ENCODE results near the gene DDB1. TPM values are rescaled to one million over a fixed set of nuclear protein-coding genes. Genes with fewer than 3 reads are reported as not detected.

The DDB1 gene
- total and polyA plus RNA-seq, 2 of the 13 experiments (the other 11 are each of a cell fraction or from before 2014, with no cell fraction given) = 217 to 266 TPM

- peak overlapping the region; percentile 95 to 98 (median 96) for H3K4me3 ChIP-seq (replicated peaks in 1 of 3; ENCODE audit: insufficient read depth in 1 of 3, low read depth in 2 of 3, low read length in 3 of 3)
- peaks cover 69% of the 10 kb centered on the region for H3K4me1 ChIP-seq (ENCODE audit: insufficient read depth, low read length)
- TF ChIP-seq THAP8 (CRISPR knock-in tag; IDR thresholded peaks at IDR 0.05; ENCODE audit: borderline replicate concordance) = no peak
- no peak for TF ChIP-seq ZSCAN9 (CRISPR knock-in tag; IDR thresholded peaks at IDR 0.05; ENCODE audit: borderline replicate concordance)
- no peak for TF ChIP-seq ZSCAN12 (CRISPR knock-in tag; IDR thresholded peaks at IDR 0.05)
- TF ChIP-seq NCOA2 (CRISPR knock-in tag; IDR thresholded peaks at IDR 0.05) = no peak
- no peak for TF ChIP-seq AKAP8 (CRISPR knock-in tag; IDR thresholded peaks at IDR 0.05)
- no peak for TF ChIP-seq MAF1 (CRISPR knock-in tag; IDR thresholded peaks at IDR 0.05; ENCODE audit: borderline replicate concordance)
- no peak for TF ChIP-seq BHLHE40 (IDR thresholded peaks at IDR 0.05; ENCODE audit: low read length)
- no peak for TF ChIP-seq ZNF225 (CRISPR knock-in tag; IDR thresholded peaks at IDR 0.05)
- no peak for TF ChIP-seq TFAP4 (IDR thresholded peaks at IDR 0.05; ENCODE audit: borderline replicate concordance, low read depth)
- TF ChIP-seq CREB3 (CRISPR knock-in tag; IDR thresholded peaks at IDR 0.05) = no peak
- no peak for TF ChIP-seq NR1H2 (CRISPR knock-in tag; IDR thresholded peaks at IDR 0.05; ENCODE audit: borderline replicate concordance, low read depth)
- no peak for TF ChIP-seq ATF6 (CRISPR knock-in tag; conservative IDR thresholded peaks at IDR 0.05)
- no peak for TF ChIP-seq LRRFIP1 (CRISPR knock-in tag; conservative IDR thresholded peaks at IDR 0.05)
- no peak for TF ChIP-seq ZNF274 (CRISPR knock-in tag; IDR thresholded peaks at IDR 0.05)
- no peak for TF ChIP-seq ZNF766 (CRISPR knock-in tag; IDR thresholded peaks at IDR 0.05; ENCODE audit: borderline replicate concordance)
- intact Hi-C loops (cut with micrococcal nuclease; ENCODE audit: unreplicated experiment) (loop anchor here (10.0 kb wide), 1 partner anchor 77 kb away; no protein-coding TSS in a partner anchor), in situ Hi-C loops (cut with HindIII; ENCODE audit: extremely low pct_ligation_motif_present, low pct_unique_long_range_greater_than_20kb) (no loop called here)
- H3K9me3 ChIP-seq (ENCODE audit: low read length) = no peaks in the 10 kb centered on the region
- H4K20me1 ChIP-seq (ENCODE audit: insufficient read depth, low read length) = peaks cover 27% of the 10 kb centered on the region
- peak overlapping the region; percentile 100 for H3K9ac ChIP-seq (ENCODE audit: insufficient read depth, low read depth, low read length)
- H3K27ac ChIP-seq (ENCODE audit: extremely low read length, insufficient read depth, low read length) = peak overlapping the region; percentile 91
- ChIA-PET CTCF (ENCODE audit: low intra/inter-chr PET ratio, low total read pairs) (interaction anchor here (1.1 kb wide), 1 partner anchor 54 kb away, joined by 4 read pairs; no protein-coding TSS in a partner anchor), POLR2A (interaction anchor here (0.8 to 1.8 kb wide), 5 partner anchors 31 to 98 kb away, joined by 3 to 5 read pairs (median 4); partner anchors contain the start of genes CPSF7, CYB561A3, SDHAF2 and TMEM138)
- DNase-seq (ENCODE audit: low spot score) (no peak), FAIRE-seq (no peak), ATAC-seq (no peak)
- no TSS peak for BruUV-seq (replicated peaks)
- 37% methylated on average over 6 of the region's 6 CpGs for WGBS (ENCODE audit: low lambda C conversion rate)
- H3K79me2 ChIP-seq (ENCODE audit: insufficient read depth, low read length) = peaks cover 90% of the 10 kb centered on the region
- no peaks in the 10 kb centered on the region; a peak in 1 of 5 replicates for H3K27me3 ChIP-seq (ENCODE audit: control insufficient read depth in 1 of 2, insufficient read depth in 2 of 2, low read length in 2 of 2)
- H2AFZ ChIP-seq (ENCODE audit: low read length) = no peak overlapping the region
- H3K36me3 ChIP-seq (replicated peaks in 1 of 2; ENCODE audit: control insufficient read depth in 1 of 2, insufficient read depth in 2 of 2, low read length in 2 of 2) = peaks cover 9 to 35% of the 10 kb centered on the region in 2 experiments
- peak overlapping the region; percentile 88 for H3K4me2 ChIP-seq (ENCODE audit: low read depth, low read length)
These were observed 1.3 kb downstream of the DDB1 start for GRCh38 chr11:61331651-61332050.
